NT2/D1 (cell line): ENCODE results near the gene ZCCHC14.

Source experiments
- SUZ12 ChIP-seq: IDR thresholded peaks from 2 replicates; pipeline ENCODE4 v1.6.1; 2011; ENCODE audit not compliant: insufficient read length, insufficient read depth; ENCODE audit errors: extremely low read depth
- YY1 ChIP-seq: IDR thresholded peaks from 2 replicates; pipeline ENCODE4 v1.6.1; 2011; ENCODE audit not compliant: insufficient read length, insufficient read depth
- ZNF274 ChIP-seq: IDR thresholded peaks from 2 replicates; pipeline ENCODE4 v1.6.1; 2011; ENCODE audit warnings: mild to moderate bottlenecking, low read depth, low read length

DNA sequence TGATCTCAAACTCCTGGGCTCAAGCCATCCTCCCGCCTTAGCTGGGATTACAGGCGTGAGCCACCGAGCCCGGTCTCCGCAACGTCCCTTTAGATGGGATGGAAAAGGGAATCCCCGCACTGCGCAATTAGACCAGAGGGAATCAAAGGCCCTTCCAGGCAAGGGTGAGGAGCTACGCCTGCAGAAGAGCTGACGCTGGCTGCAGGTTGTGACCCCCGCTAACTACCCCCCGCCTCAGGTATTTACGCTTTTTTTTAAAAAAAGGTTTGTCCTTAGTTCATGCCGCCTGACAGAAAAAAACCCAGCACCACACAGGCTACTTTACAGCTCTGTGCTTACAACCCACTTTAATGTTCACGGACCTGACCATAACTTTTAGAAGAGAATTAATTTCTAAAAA, 26.9 kb downstream of the ZCCHC14 start:
- TF ChIP-seq ZNF274 = no peak
- no peak for TF ChIP-seq SUZ12
- TF ChIP-seq YY1 = no peak
